Left forelimb (tissue), 1 donor: Measurements from ENCODE around the gene CADM1.

Experiments used
- DNase-seq: peaks from one replicate; pipeline ENCODE4 v3.0.0-alpha.2; 2018; ENCODE audit warnings: low spot score

CADM1 gene

DNA sequence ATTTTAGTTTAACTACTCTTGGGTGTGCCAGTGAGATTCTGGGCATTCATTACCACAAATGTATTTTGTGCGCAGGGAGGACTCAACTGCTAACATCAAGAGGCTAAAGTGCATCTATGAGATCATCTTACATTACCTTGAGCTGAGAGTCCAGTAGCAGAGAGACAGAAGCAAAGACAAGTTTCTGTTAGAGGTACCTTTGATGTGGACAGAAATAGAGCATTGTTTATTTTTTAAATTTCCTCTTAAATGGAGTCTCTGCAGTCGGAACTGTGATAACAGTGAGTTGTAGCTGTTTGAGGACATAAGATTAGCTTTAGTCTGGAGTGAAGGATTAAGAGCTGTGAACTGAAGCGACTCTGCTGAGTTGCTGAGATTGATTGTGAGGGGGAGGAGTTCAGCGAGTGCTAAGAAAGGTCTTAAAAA, 297.0 kb downstream of the CADM1 start:
- no peak for DNase-seq

DNA sequence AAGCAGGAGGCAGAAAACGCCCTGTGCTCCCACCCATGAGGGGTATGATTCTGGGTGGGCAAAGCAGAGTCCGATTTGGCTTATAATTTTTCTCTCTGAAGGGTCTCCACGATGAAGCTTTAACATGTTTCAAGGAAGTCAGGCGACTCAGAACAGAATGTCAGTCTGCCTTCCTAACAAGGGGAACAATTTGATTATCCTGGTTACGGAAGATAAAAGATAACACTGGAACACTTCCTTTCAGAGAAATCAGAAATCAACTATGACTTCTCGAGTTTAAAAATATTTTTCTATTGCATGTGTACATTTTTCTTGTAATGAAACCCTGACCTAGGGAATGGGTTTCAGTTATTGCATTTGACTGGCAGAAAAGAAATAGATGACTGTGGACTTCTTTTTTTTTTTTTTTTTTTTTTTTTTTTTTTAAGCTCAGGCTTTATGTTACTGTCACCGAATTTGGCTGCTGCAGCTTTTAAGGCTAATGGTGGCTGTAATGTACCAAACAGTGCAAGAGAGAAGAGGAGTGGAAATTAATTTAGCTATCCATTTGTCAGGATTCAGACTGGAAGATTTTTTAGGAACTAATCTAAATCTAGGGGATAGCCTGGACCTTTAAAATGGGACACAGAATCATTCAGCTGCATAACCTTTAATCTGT, 297.7 kb downstream of the CADM1 start:
- DNase-seq: no peak

DNA sequence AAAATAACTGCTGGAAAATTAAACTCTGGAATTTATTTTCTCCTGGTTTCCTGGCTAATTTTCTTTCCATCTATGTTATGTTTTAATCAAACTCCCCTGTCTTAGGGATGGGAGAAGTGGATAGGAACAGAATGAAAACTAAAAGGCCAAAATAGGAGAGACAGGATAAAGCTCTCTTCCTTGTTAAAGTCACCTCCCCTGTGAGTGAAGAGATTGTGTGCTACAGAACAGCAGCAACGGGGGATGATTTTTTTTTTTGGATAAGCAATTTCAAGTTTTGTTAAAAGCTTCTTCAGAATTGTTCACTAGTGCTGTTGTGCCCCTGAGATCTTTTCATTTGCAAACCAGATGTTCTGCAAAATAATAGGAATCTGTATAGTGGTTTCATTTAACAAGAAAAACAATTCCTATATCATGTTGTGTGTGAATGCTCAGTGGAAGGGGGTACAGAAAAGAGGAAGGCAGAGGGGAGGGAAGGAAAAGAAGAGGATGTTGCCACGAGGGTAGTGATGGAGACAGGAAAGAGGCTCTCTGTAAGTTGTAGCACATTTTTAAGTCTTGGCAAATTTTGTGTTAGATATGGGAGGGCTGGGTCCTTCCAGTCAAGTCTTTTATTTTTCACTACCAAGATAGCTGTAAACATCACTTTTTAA, 301.2 kb downstream of the CADM1 start:
- no peak for DNase-seq

GRCh38 chr11:115202074-115202473, 302.1 kb downstream of the CADM1 start:
- DNase-seq: no peak

DNA sequence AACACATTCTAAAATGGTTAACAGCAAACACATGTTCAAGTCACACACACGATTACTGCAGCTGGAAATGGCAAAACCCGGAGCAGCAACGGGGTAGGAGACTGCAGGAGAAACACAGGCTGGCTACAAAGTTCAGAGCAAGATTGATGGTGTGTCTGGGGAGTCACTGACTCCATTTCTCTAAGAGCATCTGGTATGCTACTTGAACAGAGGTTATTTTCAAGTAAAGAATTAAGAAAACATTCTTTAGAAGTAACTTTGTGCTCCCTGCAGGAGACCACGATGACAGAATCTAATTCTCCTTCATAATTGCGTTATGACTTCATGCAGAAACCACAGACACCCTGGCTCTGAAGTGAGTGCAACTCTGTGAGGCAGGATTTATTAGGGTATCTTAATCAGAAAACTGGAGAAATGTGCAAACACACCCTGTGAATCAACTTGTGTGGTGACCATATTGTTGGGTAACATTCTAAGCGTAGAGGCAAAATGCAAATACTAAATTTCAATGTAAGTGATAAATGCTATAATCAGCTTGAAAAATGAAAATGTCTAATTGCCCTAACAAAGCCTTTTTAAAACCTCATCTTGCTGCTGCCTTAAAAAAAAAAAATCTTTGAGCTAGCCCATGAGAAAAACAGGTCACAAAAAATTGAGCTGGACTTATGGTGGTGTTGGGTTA, 303.0 kb downstream of the CADM1 start:
- DNase-seq: no peak

DNA sequence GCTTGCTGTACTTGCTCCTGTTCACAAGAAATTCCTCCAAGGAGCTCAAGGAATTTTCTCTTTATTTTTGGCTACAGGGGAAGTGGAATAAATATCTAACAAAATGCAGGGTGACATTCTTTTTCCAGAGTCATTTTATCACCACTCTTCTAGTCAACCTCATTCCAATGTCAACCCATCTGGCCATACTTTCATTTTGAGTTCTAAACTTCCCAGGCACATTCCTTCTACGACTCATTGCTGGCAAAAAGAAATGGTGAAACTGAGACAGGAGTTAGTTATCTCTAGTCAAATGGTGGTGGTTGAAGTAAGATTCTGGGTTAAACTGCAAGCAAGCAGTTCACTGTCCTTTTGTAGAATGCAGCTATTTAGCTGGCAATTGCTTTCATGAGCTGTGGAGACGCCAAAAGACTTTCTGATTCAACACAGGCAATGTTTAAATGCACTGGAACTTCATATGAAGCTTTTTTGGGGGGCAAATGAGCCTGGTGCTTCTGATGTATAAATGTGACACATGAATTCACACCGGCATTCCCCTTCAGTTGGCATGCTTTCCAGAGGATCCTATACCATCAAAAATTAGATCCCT, 304.6 kb downstream of the CADM1 start:
- DNase-seq: no peak

DNA sequence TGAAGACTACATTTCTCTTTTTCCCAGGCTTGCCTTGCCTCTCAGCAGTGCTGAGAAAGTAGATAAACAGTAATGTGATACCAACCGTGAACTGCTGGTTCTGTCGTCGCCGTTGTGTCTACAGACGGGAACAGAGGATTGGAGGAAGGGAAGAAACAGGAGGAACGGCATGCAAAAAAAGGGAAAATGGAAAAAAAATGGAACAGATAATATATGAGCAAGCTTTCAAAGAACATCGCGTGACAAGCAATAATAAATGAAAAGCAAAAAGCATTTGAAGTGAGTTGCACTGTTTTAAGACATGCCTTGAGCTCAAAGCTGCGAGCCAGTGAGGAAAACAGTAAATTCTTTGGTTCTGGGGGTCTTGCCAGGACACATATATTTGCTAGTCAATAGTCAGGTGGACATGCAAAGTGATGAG, 305.9 kb downstream of the CADM1 start:
- DNase-seq: no peak

DNA sequence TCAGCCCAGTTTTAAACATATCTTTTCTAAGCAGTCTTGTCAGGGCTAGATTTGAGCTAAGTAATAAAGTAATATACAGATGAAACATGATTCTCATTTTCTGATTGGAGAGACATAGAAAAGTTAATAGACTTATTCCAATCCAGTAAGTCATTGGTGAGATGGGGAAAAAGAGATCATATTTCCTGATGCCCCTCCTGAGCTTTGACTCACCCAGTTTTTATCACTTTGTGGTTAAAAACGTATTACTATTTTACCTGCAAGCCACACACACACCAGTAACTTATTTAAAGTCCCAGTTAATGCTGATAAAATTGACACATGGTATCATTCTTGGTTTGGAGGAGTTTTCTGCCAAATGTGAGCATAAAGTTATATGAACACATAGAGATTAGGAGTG, 306.8 kb downstream of the CADM1 start:
- no peak for DNase-seq

DNA sequence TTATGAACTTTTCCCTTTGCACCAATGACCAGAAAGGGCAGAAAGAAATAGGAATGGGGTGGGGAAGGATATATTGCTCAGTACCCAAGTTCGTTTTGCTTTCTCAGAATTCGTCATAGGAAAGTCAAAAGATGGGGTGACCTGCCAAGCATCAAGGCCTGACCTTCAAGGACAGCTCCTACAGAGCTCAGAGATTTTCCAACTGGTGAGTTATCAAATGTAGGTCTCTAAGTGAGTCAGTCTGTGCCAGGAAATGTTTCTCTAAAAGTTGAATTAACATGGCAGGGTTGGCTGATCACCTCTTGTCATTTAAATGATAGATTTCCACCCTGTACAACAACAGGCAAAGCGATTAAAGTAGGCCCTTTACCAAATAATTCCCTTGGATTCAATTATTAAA, 307.2 kb downstream of the CADM1 start:
- DNase-seq: no peak

GRCh38 chr11:115194802-115195110, 309.5 kb downstream of the CADM1 start:
- no peak for DNase-seq

GRCh38 chr11:115193914-115194801, 310.1 kb downstream of the CADM1 start:
- DNase-seq: no peak

- DNase-seq: no peak
These were observed 312.5 kb downstream of the CADM1 start for GRCh38 chr11:115191761-115192160.

DNA sequence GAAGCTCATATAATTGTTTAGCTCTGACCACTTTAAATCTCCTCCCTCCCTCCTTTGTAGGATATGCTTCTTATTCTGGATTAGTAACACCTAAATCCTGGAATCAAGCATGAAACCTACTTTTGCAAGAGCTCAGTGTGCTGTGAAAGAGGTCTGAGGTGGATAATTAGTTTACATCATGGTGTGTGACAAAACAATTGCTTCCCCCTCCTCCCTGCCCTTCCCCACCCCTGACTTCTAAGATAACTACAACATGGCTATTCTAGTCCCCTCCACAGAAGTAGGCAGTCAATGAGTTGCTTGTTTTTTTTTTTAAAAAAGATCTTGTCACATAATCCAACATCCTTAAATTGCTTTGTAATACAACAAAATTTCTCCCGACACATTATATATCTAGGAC, 314.0 kb downstream of the CADM1 start:
- DNase-seq: no peak

DNA sequence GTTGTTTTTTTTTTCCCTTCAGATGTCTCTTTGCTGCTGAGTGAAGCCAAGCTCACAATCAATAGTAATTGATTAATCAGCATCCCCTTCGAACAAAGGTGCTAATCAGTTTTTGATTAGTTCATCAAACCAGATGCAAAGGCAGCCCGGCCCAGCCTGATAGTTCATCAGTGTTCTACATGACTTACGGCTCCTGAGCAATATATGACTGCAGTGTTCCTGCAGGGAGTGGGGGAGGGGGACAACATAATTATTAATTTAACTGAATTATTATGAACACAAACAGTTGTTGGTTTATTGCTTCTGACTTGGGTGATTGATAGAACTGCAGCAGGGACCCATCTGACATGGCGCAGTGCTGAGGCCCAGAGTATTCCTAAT, 315.3 kb downstream of the CADM1 start:
- DNase-seq: no peak

DNA sequence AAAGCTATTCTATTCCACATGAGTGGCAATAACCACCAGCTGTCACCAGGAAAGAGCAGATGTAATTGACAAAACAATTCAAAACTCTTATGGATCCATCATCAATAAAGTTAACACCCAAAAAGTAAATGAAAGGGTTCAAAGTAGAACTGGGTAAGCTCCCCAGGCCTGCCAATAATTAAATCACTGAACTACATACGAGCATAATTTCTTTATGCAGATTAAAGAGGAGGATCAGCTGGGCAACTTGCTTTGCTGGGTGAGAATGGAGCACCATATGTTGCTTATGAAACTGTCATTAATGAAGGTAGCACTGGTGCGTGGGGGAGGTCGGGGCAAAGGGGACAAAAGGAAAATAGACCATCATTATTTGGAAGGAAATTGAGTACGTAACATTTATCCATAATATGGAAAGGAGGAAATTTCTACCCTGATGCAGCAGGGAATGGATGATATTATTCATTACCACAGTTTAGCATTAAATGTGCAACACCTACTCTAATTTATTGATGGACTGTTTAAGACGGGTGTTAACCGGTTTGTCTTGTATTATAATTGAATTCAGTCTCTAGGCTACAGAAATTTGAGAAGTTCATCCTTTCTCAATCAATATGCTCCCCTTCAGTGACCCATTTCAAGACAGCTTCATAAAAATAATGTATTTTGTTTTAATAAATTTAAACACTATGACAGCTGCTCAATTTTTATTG, 315.9 kb downstream of the CADM1 start:
- DNase-seq: no peak

GRCh38 chr11:115185931-115186330, 318.3 kb downstream of the CADM1 start:
- no peak for DNase-seq

DNA sequence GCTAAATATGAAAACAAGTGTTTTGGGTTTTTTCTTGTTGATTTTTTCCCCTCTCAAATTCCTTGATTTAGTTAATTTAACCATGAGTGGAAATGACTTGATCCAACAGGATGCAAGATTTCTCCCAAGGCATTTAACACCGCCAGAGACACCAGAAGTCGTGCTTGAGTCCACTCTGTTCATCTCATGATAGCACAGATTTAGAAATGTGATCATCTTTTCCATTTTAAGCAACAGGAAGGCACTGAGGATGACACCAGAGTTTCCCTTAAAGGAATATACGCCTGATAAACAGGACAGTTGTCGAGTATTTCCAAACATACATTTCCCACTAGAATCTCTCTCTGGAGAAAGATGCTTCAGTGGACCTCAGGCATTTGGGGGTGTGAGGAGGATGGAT, 318.7 kb downstream of the CADM1 start:
- DNase-seq: no peak

DNA sequence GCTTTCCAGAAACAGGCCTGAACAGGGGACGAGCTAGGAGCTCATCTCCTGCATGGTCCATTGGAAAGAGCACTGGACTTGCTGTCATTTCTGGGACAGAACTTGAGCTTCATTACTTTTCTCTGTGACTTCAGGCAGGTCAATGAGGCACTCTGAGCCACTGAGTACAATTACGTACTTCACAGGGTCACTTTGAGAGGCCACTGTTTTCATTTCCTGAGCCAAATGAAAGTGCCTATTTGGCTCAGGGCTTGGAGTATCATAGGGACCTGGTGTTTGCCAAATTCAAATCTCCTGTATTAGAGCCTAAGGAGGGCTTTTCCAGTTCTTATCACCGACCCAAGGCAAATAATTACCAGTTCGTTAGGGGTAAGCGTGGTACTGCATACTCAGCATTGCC, 319.3 kb downstream of the CADM1 start:
- no peak for DNase-seq

DNA sequence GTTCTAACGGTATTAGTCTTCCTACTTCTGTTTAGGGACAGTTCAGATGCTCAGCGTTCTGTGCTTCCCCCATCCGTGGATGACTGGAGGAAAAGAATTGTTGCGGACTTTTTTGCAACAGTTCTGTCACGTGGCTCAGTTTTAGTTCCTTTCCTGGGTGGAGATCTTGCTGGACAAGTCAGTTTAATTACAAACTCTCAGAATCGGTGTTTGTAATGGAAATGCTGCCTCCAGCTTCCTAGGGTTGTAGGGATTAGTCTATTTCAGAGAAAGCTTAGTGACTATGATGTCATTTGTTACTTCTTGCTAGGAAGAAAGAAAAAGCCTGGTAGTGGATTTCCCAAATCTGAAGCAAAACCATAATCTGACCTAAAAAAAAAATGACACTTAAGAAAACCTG, 320.4 kb downstream of the CADM1 start:
- DNase-seq: no peak

- no peak for DNase-seq
These were observed 321.1 kb downstream of the CADM1 start for GRCh38 chr11:115183136-115183535.

DNA sequence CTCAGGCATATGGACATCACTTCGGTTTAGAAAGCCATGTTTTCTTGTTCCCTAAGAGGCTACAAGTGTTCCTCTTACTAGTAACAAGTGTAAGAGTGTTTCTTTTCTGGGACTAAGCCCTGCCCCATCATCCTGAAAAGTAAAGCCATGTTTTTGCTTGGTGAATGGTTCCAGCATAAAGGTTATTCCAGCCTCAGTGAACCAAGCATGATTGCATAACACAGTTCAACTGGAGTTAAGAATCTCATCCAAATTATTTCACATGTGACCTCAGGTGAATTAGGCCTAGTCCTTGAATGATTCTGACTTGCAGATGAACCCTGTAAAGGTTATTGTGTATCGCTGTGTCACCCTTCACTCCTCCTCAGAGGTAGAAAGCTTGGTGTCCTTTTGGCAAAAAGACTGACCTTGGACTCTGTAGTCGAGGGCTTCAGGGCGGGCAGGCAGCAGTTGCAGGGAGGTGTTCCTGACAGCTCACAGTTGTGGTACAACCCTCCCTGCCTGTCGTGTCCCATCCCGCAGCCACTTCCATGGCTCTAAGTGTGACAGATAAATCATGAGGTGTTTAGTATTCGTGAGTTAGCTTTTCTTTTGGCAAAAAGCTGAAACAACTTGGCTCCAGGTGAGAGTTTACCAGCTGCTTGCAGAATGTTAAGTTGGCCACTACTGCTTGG, 321.8 kb downstream of the CADM1 start:
- no peak for DNase-seq
